GM21526 (cell line): Measurements from ENCODE around the gene ZNF396.

ENCODE experiments used
- ATAC-seq: cut with Tn5 transposase; IDR thresholded peaks from one replicate; pipeline ENCODE4 v1.9.1; 2021; ENCODE audit warnings: moderate library complexity; ENCODE audit not compliant: unreplicated experiment, low FRiP score

The ZNF396 gene

GRCh38 chr18:35376742-35377695, at the start of gene ZNF396:
TSS of gene ZNF396 (minus strand) at chr18:35377337. CDS start at chr18:35374292, 3,045 bp downstream.
- peak; percentile 82 for ATAC-seq

GRCh38 chr18:35426786-35427185, 49.6 kb upstream of the ZNF396 start:
- no peak for ATAC-seq

GRCh38 chr18:35424356-35424755, 47.2 kb upstream of the ZNF396 start:
- ATAC-seq: no peak

GRCh38 chr18:35422237-35422636, 45.1 kb upstream of the ZNF396 start:
- ATAC-seq: no peak

- no peak for ATAC-seq
These were observed 41.5 kb upstream of the ZNF396 start for GRCh38 chr18:35418610-35419009.

GRCh38 chr18:35417223-35417622, 40.1 kb upstream of the ZNF396 start:
- ATAC-seq: no peak

GRCh38 chr18:35415511-35416073, 38.5 kb upstream of the ZNF396 start:
- ATAC-seq: peak; percentile 51

GRCh38 chr18:35413163-35413511, 36.0 kb upstream of the ZNF396 start:
- no peak for ATAC-seq

GRCh38 chr18:35411625-35412351, 34.7 kb upstream of the ZNF396 start:
- ATAC-seq: no peak

- peak; percentile 53 for ATAC-seq
These were observed 33.4 kb upstream of the ZNF396 start for GRCh38 chr18:35410561-35410960.

- ATAC-seq: no peak
These were observed 32.8 kb upstream of the ZNF396 start for GRCh38 chr18:35409911-35410310.

GRCh38 chr18:35408843-35409261, 31.7 kb upstream of the ZNF396 start:
- no peak for ATAC-seq

- no peak for ATAC-seq
These were observed 30.8 kb upstream of the ZNF396 start for GRCh38 chr18:35407871-35408481.

GRCh38 chr18:35406666-35407065, 29.5 kb upstream of the ZNF396 start:
- no peak for ATAC-seq

GRCh38 chr18:35397976-35398375, 20.8 kb upstream of the ZNF396 start:
- ATAC-seq: no peak

- ATAC-seq: no peak
These were observed 16.6 kb upstream of the ZNF396 start for GRCh38 chr18:35393716-35394115.

- ATAC-seq: no peak
These were observed 15.2 kb upstream of the ZNF396 start for GRCh38 chr18:35392375-35392774.

- no peak for ATAC-seq
These were observed 14.0 kb upstream of the ZNF396 start for GRCh38 chr18:35390951-35391700.

GRCh38 chr18:35389095-35389618, 12.0 kb upstream of the ZNF396 start:
- ATAC-seq: no peak

- no peak for ATAC-seq
These were observed 10.0 kb upstream of the ZNF396 start for GRCh38 chr18:35387152-35387571.
